ENCODE results near the gene SAMD1. TPM values are rescaled to one million over a fixed set of nuclear protein-coding genes. Genes with fewer than 3 reads are reported as not detected.

Gene SAMD1
- total RNA-seq, 1 donor from 2014 or later: 67.2 TPM

DNA sequence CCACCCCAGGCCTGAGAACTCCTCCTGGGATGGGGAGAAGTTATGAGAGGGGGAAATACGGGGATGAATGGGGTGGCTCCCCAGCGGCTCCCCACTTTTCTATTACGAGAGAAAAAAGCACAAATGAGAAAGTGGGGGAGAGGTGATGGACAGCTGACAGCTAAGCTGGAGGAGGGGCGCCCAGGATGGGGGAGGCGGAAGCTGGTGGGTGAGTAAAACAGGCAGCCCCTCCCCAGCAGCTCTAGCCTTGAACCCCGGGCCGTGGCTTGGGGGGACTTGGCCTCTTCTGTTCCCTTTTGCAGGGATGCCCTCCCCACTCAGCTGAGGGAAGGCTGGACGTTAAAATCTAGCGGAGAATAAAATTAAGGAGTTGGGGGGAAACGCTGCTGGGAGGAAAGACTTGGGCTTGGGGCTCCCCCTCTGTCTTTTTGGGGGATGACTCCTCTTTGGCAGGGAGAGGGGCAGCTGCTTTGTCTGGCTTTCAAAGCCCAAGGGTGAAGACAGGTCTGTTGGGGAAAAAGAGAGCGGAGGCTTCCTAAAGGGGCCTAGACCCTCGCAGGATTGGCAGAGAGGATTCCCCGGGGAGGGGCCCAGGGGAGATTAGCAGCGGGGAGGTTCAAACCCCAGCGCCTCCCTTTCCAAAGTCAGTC, 1.4 kb upstream of the SAMD1 start:
- Mint-ChIP-seq H3K4me3 (peak overlapping the region; percentile 98), H3K27me3 (ENCODE audit: low read depth) (peaks cover 3% of the 10 kb centered on the region), H3K9me3 (peaks cover 8% of the 10 kb centered on the region), H3K4me1 (peaks cover 14% of the 10 kb centered on the region), H3K27ac (ENCODE audit: unreplicated experiment) (no peak overlapping the region), H3K36me3 (ENCODE audit: low read depth) (peaks cover 24% of the 10 kb centered on the region)
- no peak for DNase-seq (ENCODE audit: low read depth, low spot score)
- TF ChIP-seq, protein P1, sequence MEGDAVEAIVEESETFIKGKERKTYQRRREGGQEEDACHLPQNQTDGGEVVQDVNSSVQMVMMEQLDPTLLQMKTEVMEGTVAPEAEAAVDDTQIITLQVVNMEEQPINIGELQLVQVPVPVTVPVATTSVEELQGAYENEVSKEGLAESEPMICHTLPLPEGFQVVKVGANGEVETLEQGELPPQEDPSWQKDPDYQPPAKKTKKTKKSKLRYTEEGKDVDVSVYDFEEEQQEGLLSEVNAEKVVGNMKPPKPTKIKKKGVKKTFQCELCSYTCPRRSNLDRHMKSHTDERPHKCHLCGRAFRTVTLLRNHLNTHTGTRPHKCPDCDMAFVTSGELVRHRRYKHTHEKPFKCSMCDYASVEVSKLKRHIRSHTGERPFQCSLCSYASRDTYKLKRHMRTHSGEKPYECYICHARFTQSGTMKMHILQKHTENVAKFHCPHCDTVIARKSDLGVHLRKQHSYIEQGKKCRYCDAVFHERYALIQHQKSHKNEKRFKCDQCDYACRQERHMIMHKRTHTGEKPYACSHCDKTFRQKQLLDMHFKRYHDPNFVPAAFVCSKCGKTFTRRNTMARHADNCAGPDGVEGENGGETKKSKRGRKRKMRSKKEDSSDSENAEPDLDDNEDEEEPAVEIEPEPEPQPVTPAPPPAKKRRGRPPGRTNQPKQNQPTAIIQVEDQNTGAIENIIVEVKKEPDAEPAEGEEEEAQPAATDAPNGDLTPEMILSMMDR (conservative IDR thresholded peaks at IDR 0.05): no peak

DNA sequence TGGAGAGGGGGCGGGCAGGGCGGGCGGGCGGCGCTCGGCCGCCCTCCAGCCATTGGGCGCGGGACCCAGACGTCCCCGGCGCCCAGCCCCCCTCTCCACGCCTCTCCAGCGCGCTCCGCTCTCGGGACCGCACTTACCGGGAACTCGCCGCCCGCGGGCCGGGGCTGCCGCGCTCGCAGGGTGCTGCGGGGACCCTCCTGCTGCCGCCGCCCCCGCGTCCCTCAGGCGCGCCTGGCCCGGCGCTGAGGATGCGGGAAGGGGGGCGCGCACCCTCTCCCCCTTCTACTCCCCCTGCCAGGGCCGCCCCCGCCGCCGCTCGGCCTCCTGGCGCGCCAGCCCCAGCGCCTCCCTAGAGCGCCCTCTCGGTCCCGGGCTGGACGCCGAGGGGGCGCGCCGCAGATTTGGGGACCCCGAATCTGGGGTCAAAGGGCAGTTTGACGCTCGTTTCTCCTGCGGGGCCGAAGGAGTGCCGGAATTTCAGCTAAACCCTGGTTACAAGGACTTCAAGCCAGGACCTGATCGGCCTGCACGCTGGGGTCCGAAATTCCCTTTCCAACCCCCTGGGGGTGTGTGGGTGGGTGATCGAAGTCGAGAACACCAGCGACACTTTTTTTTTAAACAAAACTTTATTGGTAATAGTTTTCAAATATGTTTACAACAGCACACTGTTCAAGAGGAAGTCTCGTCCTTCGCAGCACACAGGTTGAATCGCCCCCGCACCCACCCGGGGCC, 696 bp upstream of the SAMD1 start:
- H3K27ac Mint-ChIP-seq (ENCODE audit: unreplicated experiment): peak overlapping the region; percentile 86
- peak; percentile 44 for DNase-seq (ENCODE audit: low read depth, low spot score)

DNA sequence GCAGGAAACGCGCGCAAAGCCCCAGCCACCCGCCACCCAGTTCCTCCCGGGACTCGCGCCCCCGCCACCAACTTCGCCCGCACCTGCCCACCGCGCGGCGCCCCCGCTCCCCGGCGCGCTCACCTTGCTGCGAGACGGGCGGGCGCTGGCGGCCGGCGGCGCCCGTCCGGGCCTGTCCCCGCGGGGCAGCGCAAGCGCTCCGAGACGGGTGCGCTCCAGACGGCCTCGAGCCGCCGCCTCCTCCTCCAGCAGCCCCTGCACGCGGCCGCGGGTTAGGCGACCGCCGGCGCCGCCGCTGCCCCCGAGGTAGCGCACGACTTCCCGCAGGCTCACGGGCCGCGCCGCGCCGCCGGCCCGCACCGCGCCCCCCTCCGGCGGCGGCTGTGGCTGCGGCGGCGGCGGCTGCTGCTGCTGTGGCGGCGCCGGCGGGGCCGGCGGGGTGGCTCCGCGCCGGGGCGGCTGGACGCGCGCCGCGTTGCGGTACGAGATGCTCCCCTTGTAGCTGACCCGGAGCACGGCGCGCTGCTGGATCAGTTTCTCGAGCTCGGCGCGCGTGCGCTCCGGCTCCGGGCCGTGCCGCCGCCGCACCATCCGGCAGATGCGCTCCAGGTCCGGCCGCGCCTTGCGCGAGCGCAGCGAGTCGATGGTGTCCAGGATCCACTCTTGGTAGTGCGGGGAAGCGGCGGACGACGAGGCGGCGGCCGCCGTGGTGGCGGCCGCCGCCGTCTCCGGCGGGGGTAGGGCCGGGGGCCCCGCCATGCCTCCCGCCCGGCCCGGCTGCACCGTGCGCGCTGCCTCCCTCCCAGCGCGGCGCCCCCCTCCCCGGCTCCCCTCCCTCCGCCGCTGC, 666 bp downstream of the SAMD1 start:
- Mint-ChIP-seq H3K9me3 (peaks cover 8% of the 10 kb centered on the region), H3K27ac (ENCODE audit: unreplicated experiment) (no peak overlapping the region), H3K27me3 (ENCODE audit: low read depth) (peaks cover 3% of the 10 kb centered on the region), H3K36me3 (ENCODE audit: low read depth) (peaks cover 20% of the 10 kb centered on the region), H3K4me1 (peaks cover 14% of the 10 kb centered on the region), H3K4me3 (peak overlapping the region; percentile 89)
- TF ChIP-seq, protein P1 (conservative IDR thresholded peaks at IDR 0.05): no peak
- peak; percentile 51 for DNase-seq (ENCODE audit: low read depth, low spot score)

More for the DNA sequence above, 696 bp upstream of the SAMD1 start:
- Mint-ChIP-seq H3K4me3 (peak overlapping the region; percentile 98), H3K9me3 (peaks cover 8% of the 10 kb centered on the region), H3K4me1 (peaks cover 14% of the 10 kb centered on the region), H3K27me3 (ENCODE audit: low read depth) (peaks cover 3% of the 10 kb centered on the region), H3K36me3 (ENCODE audit: low read depth) (peaks cover 20% of the 10 kb centered on the region)
- TF ChIP-seq, protein P1 (conservative IDR thresholded peaks at IDR 0.05): peak; percentile 44

DNA sequence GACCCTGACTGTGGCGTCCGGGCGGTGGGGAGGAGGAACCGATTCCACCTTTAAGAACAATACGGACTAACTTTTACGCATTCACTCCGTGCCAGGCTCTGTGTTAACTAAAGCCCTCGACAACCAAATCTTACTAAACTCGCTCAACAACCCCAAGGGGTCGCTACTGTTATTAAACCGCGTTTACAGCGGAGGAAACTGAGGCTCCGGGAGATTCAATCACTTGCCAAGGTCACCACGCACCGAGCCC, 1.2 kb downstream of the SAMD1 start:
- Mint-ChIP-seq H3K9me3 (peaks cover 6% of the 10 kb centered on the region), H3K27ac (ENCODE audit: unreplicated experiment) (no peak overlapping the region), H3K4me1 (peaks cover 14% of the 10 kb centered on the region), H3K27me3 (ENCODE audit: low read depth) (peaks cover 3% of the 10 kb centered on the region), H3K4me3 (peak overlapping the region; percentile 89), H3K36me3 (ENCODE audit: low read depth) (peaks cover 15% of the 10 kb centered on the region)
- TF ChIP-seq, protein P1 (conservative IDR thresholded peaks at IDR 0.05): peak; percentile 43
- no peak for DNase-seq (ENCODE audit: low read depth, low spot score)

DNA sequence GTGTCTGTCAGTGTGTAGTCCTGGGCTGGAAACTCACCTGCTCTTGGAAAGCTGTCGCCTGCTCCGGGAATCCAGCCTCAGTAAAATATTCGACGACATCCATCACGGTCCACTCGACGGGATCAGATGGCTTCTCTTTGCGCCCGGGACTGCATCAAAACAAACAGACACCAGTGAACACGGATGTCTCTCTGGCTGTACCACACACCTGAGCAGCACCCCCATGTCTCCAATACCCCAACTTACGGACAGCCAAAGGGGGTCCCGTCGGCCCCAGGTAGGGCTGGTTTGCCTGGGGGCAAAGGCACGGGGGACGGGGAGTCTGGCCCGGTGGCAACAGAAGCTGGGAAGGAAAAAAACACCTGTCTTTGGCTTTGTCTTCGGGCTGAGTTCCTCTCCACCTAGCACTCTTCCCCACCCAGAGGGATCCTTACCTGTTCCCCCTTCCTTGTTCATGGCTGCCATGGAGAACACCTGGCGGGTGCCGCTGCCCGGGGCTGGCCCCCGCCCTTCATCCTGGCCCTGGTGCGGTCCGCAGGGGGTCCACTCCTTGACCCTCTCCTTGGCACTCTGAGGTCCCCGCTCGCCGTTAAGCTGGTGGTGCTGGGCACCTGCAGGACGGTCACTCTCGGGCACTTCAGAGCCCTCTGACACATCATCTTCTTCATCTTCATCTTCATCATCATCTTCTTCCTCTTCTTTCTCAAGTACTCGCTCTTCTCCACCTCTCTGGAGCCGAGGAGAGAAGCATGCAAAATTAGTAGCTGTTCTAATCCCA, 1.7 kb downstream of the SAMD1 start:
- Mint-ChIP-seq H3K36me3 (ENCODE audit: low read depth) (peaks cover 15% of the 10 kb centered on the region), H3K27me3 (ENCODE audit: low read depth) (peaks cover 3% of the 10 kb centered on the region), H3K4me3 (peak overlapping the region; percentile 89), H3K4me1 (peaks cover 14% of the 10 kb centered on the region), H3K9me3 (peaks cover 6% of the 10 kb centered on the region), H3K27ac (ENCODE audit: unreplicated experiment) (no peak overlapping the region)
- TF ChIP-seq, protein P1 (conservative IDR thresholded peaks at IDR 0.05): no peak
- no peak for DNase-seq (ENCODE audit: low read depth, low spot score)

All from neural crest cell (in vitro differentiated cells).